GM12875 (cell line): ENCODE results near the gene SMYD2.

Source experiments
- H3K4me3 ChIP-seq: one replicate; pipeline ENCODE4 v1.5.1; 2011; ENCODE audit warnings: low read depth, low read length, control low read depth
- TF ChIP-seq, protein P1 (sequence below): IDR thresholded peaks from 2 replicates; pipeline ENCODE4 v1.5.1; 2011; ENCODE audit warnings: low read depth, mild to moderate bottlenecking, control low read depth, inconsistent platforms, low read length, moderate library complexity, borderline replicate concordance; ENCODE audit not compliant: insufficient read depth

Gene SMYD2

GRCh38 chr1:214363386-214363785 is 82.4 kb downstream of the SMYD2 start:
- TF ChIP-seq, protein P1, sequence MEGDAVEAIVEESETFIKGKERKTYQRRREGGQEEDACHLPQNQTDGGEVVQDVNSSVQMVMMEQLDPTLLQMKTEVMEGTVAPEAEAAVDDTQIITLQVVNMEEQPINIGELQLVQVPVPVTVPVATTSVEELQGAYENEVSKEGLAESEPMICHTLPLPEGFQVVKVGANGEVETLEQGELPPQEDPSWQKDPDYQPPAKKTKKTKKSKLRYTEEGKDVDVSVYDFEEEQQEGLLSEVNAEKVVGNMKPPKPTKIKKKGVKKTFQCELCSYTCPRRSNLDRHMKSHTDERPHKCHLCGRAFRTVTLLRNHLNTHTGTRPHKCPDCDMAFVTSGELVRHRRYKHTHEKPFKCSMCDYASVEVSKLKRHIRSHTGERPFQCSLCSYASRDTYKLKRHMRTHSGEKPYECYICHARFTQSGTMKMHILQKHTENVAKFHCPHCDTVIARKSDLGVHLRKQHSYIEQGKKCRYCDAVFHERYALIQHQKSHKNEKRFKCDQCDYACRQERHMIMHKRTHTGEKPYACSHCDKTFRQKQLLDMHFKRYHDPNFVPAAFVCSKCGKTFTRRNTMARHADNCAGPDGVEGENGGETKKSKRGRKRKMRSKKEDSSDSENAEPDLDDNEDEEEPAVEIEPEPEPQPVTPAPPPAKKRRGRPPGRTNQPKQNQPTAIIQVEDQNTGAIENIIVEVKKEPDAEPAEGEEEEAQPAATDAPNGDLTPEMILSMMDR: no peak
- H3K4me3 ChIP-seq: no peak overlapping the region

GRCh38 chr1:214364386-214364785 is 83.4 kb downstream of the SMYD2 start:
- TF ChIP-seq, protein P1: no peak
- H3K4me3 ChIP-seq: no peak overlapping the region

DNA sequence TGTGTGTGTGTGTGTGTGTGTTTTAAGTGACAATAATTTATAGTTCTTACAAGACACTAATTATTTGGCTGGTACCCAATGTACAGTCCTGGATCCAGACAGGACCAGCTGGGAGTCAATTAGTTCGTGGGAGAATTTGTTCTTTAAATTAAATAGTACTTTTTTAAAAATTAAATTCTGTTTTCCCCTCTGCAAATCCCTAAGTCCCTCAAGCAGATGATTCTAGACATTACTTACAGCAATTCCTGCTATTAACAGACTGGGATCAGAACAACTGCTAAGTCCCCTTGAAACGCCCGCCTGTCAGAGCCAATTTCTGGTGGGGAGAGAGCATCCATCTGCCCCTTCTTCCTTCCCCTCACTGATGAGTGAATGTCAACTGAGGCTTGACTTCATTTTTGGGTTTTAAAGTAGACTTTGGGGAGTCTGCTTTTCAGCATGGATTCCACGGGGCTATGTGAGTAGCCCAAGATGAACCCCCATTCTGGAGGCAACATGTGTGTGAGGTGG is 83.9 kb downstream of the SMYD2 start:
- TF ChIP-seq, protein P1: no peak
- no peak overlapping the region for H3K4me3 ChIP-seq

DNA sequence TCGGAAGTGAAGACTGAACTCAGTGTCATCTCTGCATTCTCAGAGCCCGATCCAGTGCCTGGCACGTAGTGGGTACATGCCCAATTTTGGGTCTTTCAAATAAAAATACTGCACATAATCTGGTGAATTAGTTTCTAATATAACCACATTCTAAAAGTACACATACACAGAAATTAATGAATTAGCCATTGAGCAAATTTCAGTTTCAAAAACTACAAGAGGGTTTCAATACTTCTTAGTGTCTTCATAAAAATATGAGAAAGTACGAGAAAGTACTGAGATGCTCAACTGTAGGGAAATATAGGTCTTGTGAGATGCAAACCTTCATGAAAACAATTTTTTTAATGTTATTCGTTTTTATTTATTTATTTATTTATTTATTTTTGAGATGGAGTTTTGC is 86.9 kb downstream of the SMYD2 start:
- no peak overlapping the region for H3K4me3 ChIP-seq
- TF ChIP-seq, protein P1: no peak

GRCh38 chr1:214369364-214369763 is 88.4 kb downstream of the SMYD2 start:
- no peak overlapping the region for H3K4me3 ChIP-seq
- TF ChIP-seq, protein P1: no peak

DNA sequence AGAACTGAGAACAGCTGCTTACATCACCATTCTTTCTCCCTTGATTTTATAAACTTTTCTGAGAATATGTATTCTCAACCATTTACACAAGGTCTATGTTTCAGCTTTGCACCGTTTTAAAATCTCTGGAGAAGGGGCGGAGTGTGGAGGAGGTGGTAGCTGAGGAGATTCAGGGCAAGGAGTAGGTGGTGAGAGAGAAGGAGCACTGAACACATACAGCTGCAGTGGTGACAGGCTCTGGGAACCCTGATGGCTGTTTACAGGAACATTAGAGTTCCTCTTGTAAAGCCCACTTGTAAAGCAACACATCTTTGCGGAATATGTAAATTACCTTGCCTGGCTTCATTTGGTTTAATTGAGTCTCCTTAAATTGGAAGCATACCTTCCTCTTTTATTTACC is 89.7 kb downstream of the SMYD2 start:
- TF ChIP-seq, protein P1: no peak

GRCh38 chr1:214372092-214372491 is 91.1 kb downstream of the SMYD2 start:
- TF ChIP-seq, protein P1: no peak
- no peak overlapping the region for H3K4me3 ChIP-seq

More for the DNA sequence above, 89.7 kb downstream of the SMYD2 start:
- H3K4me3 ChIP-seq: no peak overlapping the region
